Skin epidermis (tissue), 12 donors: ENCODE data around the gene TRDMT1.

ENCODE experiments used
- H3K27ac ChIP-seq, 21 experiments: fragments of 200-600 bp; sonication (generic) in 11 of 21; one replicate each; pipeline ENCODE4 v1.5.0; 2020; ENCODE audit warnings: mild to moderate bottlenecking in 3 of 21, inconsistent platforms in 2 of 21, moderate library complexity in 2 of 21
- H3K4me3 ChIP-seq, 7 experiments: fragments of 200-600 bp; sonication (generic) in 2 of 7; one replicate each; pipeline ENCODE4 v1.5.0; 2020; ENCODE audit warnings: inconsistent platforms in 2 of 7, mild to moderate bottlenecking in 2 of 7, moderate library complexity in 1 of 7

Gene TRDMT1

DNA sequence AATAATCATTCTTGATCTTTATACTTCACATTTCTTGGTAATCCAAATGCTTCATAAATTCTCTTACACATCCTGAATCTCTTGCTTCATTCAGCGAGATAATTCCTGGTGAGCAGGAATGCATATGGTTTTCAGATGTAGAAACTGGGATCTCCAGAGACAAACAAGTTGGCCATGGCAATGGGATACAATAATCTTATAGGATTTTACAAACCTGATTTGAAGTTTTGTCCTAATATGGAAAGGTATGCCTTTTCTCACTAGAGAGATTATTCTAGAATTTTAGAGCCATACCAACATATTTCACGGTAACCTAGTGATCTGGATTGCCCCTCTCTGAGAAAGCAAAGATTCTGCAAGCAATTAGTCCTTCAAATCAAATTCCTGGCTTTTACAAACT lies 13.1 kb upstream of the TRDMT1 start:
- Histone ChIP-seq H3K4me3 (no peak overlapping the region), H3K27ac (peak overlapping the region in 18 of 21 experiments; percentile 64 to 92 (median 84))

DNA sequence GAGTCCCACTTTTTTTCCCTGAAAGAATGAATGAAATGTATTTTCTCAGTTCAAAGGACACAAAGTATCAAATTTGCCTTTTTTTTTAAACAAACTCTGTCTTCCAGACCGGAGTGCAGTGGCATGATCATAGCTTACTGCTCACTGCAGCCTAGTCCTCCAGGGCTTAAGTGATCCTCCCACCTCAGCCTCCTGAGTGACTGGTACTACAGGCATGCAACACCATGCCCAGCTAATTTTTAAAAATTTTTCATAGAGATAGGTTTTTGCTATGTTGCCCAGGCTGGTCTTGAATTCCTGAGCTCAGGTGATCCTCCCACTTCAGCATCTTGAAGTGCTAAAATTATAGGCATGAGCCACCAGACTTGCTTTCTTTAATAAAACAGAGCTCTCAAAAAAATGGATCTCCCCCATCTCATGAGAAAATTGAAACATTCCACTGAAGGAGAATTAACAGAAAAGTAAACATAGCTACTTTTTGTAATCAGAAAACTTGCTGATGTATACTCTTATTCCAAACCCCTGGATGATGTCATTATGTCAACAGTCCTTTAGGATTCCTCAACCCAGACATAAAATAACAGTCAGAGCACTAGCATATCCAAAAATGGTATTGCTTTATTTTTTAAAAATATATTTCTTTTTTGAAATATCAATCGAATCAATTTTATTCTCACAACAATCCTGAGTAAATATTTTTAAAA lies 12.3 kb upstream of the TRDMT1 start:
- Histone ChIP-seq H3K27ac (peak overlapping the region in 12 of 21 experiments; percentile 2 to 92 (median 82)), H3K4me3 (no peak overlapping the region)

- Histone ChIP-seq H3K4me3 (no peak overlapping the region), H3K27ac (peak overlapping the region in 4 of 21 experiments; percentile 38 to 92 (median 58))
Measured at GRCh38 chr10:17212802-17213221, 11.3 kb upstream of the TRDMT1 start.

GRCh38 chr10:17210361-17210760 lies 8.9 kb upstream of the TRDMT1 start:
- H3K27ac ChIP-seq = peak overlapping the region in 3 of 21 experiments; percentile 26 to 48 (median 32)

DNA sequence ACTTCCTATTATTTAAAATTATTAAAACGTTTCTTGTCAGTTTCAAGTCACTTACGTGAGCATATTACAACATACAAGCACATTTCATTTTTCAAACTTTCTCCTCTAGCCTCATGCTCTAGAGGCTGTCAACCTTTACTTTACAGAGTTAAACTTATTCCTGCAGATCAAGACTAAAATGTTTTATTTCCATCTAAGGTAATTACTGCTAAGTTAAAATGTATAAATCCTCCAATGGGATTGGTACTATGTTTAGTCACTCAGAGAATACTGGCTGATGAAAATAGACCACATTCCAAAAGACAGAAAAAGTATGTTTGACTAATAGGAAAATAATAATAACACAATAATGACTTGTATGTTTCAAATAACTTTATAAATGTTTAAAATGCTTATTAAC lies 8.4 kb upstream of the TRDMT1 start:
- H3K27ac ChIP-seq = peak overlapping the region in 2 of 21 experiments; percentile 28 to 48
- H3K4me3 ChIP-seq = no peak overlapping the region

More at GRCh38 chr10:17210361-17210760, 8.9 kb upstream of the TRDMT1 start:
- no peak overlapping the region for H3K4me3 ChIP-seq

DNA sequence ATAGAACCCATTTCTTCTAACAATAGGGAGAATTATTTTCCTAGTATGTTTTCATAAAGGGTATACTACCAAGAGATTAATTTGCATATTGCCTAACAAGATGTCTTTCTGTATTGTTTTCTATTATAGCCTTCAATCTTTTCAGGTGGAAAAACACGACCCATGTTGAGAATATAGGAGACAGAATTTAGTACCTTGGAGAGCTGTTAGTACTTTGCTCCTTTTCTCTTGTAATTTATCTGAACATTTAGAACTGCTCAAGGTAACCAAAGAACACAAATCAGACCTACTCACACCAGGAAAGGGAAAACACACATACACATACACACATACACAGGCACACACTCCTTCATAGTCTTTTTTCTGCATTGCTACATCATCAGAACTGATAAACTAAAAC lies 7.8 kb upstream of the TRDMT1 start:
- H3K4me3 ChIP-seq = no peak overlapping the region
- peak overlapping the region in 2 of 21 experiments; percentile 28 to 48 for H3K27ac ChIP-seq

DNA sequence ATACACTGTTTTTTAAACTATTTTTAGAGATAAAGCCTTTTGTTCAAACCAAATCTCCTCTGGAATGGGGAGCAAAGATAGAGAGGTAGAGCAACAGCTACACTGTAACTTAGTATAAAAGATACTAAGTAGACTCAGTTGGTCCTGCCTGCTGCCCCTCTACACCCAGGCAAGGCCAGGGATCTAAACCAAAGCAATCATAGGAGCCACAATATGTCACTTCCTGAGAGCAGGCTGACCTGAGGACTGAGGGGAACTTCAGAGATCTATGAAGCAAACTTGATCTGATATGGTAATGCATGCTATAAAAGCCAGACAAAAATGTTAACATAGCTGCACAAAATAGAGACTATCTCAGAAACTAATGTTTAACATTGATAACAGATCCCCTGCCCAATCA lies 7.0 kb upstream of the TRDMT1 start:
- no peak overlapping the region for H3K4me3 ChIP-seq
- no peak overlapping the region for H3K27ac ChIP-seq

DNA sequence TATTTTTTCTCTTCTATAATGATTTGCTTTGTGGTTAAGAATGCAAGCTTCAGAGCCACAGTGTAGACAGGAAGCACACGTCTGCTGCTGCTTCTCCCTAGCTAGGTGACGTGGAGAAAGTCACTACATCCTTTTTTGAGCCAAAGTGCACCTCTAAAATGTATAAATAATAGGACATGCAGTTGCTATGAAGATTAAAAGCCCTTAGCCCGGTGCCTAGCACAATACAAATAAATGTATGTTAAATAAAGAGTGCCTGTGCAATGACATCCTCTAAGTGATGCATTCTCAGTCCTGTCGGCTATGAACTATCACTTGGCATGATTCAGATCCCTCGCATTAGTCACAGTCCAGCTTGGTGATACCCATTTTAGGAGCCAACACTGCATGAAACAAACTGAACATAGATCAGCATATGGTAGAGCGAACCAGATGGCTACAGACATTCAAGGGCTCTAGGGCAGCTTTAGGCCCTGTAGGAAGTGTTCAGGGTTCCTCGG lies 4.8 kb upstream of the TRDMT1 start:
- H3K4me3 ChIP-seq = no peak overlapping the region
- peak overlapping the region in 17 of 21 experiments; percentile 2 to 84 (median 56) for H3K27ac ChIP-seq

- Histone ChIP-seq H3K27ac (no peak overlapping the region), H3K4me3 (no peak overlapping the region)
Measured at GRCh38 chr10:17203416-17203815, 1.9 kb upstream of the TRDMT1 start.

DNA sequence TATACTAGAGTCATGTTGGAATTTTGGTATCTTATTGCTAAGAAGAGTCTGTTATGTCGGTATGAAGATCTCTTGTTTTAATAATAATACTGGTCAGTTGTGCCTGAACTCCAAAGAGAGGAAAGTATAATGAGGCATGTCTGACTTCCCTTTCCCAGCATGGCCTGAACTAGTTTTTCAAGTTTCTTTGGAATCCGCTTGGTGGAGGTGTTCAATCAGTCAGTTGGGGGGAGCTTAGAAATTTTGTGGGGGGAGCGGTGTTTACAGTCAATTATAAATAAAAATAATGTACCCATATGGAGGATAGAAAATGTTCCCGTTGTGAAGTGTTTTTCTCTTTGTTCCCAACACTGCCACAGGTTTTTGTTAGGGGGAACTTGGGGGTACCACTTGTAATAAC lies 1.5 kb upstream of the TRDMT1 start:
- Histone ChIP-seq H3K4me3 (no peak overlapping the region), H3K27ac (no peak overlapping the region)

DNA sequence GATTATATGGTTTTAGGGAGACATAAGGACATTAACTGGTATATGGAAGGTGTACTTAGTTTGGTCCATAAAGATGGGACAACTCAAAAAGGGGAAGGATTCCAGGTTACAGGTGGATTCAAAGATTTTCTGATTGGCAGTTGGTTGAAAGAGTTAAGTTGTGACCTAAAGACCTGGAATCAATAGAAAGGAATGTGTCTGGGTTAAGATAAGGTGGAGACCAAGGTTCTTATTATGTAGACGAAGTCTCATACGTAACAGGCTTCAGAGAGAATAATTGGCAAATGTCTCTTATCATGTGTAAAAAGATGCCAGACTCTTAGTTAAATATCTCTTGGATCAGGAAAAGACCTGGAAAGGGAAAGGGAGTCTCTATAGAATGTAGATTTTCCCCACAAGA lies 1.0 kb upstream of the TRDMT1 start:
- H3K27ac ChIP-seq = peak overlapping the region in 3 of 21 experiments; percentile 94 to 98 (median 97)
- H3K4me3 ChIP-seq = no peak overlapping the region

- Histone ChIP-seq H3K27ac (peak overlapping the region; percentile 84 to 99 (median 94)), H3K4me3 (peak overlapping the region; percentile 49 to 78 (median 64))
Measured at GRCh38 chr10:17201794-17202116, 283 bp upstream of the TRDMT1 start.

- peak overlapping the region in 20 of 21 experiments; percentile 84 to 99 (median 94) for H3K27ac ChIP-seq
- peak overlapping the region; percentile 49 to 78 (median 64) for H3K4me3 ChIP-seq
Measured at GRCh38 chr10:17200001-17200911, 1.2 kb downstream of the TRDMT1 start.

DNA sequence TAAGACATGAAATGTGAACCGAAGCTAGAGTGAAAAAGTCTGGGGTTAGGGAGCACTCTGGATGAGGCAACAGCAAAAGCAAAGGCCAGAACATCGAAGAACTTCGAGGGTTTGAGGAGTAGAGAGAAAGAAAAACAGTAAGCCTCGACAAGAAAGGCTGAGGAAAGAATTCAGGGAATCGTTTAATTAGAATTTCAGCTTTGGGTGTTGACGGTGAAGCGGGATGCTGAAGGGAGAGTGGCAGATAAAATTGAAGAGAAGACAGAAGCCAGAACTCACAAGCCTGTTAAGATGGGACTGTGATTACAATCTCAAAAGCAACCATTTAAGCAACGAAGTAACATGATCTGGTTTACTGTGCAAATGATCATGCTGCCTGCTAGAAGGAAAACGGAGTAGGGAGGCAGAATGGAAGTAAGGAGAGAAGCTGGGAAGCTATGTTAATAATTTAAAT lies 2.1 kb downstream of the TRDMT1 start:
- Histone ChIP-seq H3K4me3 (peak overlapping the region in 1 of 7 experiments; percentile 64), H3K27ac (peak overlapping the region in 19 of 21 experiments; percentile 9 to 99 (median 94))

- H3K27ac ChIP-seq = peak overlapping the region in 2 of 21 experiments; percentile 3 to 37
- no peak overlapping the region for H3K4me3 ChIP-seq
Measured at GRCh38 chr10:17196573-17196972, 4.9 kb downstream of the TRDMT1 start.

GRCh38 chr10:17196045-17196444 lies 5.4 kb downstream of the TRDMT1 start:
- H3K27ac ChIP-seq = peak overlapping the region in 3 of 21 experiments; percentile 3 to 37 (median 3)

GRCh38 chr10:17195083-17195482 lies 6.4 kb downstream of the TRDMT1 start:
- no peak overlapping the region for H3K4me3 ChIP-seq
- H3K27ac ChIP-seq = no peak overlapping the region

More at GRCh38 chr10:17196045-17196444, 5.4 kb downstream of the TRDMT1 start:
- H3K4me3 ChIP-seq = no peak overlapping the region

- Histone ChIP-seq H3K27ac (no peak overlapping the region), H3K4me3 (no peak overlapping the region)
Measured at GRCh38 chr10:17190602-17191001, 10.9 kb downstream of the TRDMT1 start.

DNA sequence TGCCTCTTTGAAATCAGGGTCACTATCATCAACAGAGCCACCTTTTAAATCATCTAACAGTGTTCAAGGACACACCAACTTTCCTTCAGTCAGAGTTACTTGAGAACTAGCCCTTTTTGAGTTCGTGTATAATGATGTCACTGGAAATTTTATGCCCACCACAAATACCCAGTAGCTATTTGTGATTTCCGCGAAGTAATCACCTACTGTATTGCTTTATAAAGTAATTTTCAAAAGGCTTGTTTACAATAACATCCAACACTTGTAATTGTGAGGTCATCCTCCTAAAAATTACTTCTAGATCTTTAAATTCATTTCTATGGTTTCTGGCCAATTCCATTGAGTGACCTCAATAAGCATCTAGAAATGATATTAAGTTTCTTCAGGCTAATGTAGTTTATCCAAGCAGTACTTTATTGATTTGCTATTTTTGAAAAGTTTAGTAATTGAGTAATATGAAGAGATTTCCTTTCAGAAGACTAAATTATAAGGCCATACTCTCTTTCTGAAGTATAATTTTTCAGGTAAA lies 12.8 kb downstream of the TRDMT1 start:
- Histone ChIP-seq H3K4me3 (no peak overlapping the region), H3K27ac (no peak overlapping the region)

- Histone ChIP-seq H3K4me3 (no peak overlapping the region), H3K27ac (no peak overlapping the region)
Measured at GRCh38 chr10:17185873-17186272, 15.6 kb downstream of the TRDMT1 start.
